GM12864 (cell line): ENCODE results near the gene ARRB2.

Experiments
- DNase-seq: peaks from one replicate; pipeline ENCODE4 v3.0.0-alpha.2; 2011; ENCODE audit warnings: low read depth
- H3K4me3 ChIP-seq: 2 replicates; pipeline ENCODE4 v1.5.1; 2011; ENCODE audit warnings: mild to moderate bottlenecking, low read depth, low read length, control low read depth
- TF ChIP-seq, protein P1 (sequence below): IDR thresholded peaks from 2 replicates; pipeline ENCODE4 v1.5.1; 2011; ENCODE audit warnings: low read depth, mild to moderate bottlenecking, moderate library complexity, low read length, control low read depth, inconsistent platforms; ENCODE audit errors: missing control alignments

Gene ARRB2

GRCh38 chr17:4769628-4770027 is 59.2 kb downstream of the ARRB2 start:
- TF ChIP-seq, protein P1, sequence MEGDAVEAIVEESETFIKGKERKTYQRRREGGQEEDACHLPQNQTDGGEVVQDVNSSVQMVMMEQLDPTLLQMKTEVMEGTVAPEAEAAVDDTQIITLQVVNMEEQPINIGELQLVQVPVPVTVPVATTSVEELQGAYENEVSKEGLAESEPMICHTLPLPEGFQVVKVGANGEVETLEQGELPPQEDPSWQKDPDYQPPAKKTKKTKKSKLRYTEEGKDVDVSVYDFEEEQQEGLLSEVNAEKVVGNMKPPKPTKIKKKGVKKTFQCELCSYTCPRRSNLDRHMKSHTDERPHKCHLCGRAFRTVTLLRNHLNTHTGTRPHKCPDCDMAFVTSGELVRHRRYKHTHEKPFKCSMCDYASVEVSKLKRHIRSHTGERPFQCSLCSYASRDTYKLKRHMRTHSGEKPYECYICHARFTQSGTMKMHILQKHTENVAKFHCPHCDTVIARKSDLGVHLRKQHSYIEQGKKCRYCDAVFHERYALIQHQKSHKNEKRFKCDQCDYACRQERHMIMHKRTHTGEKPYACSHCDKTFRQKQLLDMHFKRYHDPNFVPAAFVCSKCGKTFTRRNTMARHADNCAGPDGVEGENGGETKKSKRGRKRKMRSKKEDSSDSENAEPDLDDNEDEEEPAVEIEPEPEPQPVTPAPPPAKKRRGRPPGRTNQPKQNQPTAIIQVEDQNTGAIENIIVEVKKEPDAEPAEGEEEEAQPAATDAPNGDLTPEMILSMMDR = no peak
- H3K4me3 ChIP-seq = no peak overlapping the region
- no peak for DNase-seq
